ENCODE data around the gene ANXA2R. TPM values are rescaled to one million over a fixed set of nuclear protein-coding genes. Genes with fewer than 3 reads are reported as not detected.

The ANXA2R gene
- total RNA-seq, 1 experiment from 2014 or later, result 0.20 TPM

DNA sequence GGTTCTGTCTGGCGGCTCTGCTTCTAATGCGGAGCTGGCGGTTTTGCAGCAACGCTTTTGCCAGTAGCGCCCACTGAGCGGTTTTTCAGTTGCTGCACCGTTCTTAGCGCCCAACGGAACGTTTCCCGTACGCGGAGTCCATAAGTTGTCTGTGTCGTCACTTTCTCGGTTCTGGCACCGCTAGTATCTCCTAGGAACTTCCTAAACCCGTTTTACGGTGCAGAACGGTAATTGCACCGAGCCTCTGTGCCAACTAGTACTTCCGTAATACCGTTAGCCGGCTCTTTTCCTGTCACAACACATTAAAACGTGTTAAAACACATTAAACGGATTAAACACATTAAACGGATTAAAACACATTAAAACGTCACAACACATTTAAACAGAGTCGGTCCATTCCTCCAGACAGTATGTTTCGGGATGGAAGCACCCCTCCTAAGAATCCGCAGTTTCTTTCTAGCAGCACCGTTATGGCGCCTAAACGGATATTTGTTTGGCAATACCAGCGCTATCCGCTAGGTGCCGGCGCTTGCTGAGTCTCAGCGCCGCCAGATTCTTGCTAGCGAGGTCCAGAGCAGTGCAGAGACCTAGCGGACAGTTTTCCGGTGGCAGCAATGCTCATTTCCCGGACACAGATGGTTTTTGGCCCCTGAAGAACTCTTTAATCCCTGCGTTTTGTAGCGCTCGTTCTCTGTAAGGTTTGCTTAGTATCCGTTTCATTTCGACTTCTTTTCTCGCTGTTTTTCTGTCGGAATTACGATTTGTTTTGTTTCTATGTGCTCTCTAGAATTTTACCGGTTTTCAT, 45.4 kb downstream of the ANXA2R start:
- Mint-ChIP-seq H3K27me3 (ENCODE audit: low read depth) (peaks cover 100% of the 10 kb centered on the region), H3K36me3 (ENCODE audit: insufficient read depth in 1 of 3, low read depth in 3 of 3) (peaks cover 0 to 5% (median 0%) of the 10 kb centered on the region in 3 experiments; a peak in 2 of 7 replicates), H3K4me1 (peaks cover 11 to 23% of the 10 kb centered on the region in 2 experiments), H3K4me3 (peak overlapping the region in 1 of 2 experiments; percentile 28; a peak in 1 of 5 replicates), H3K9me3 (peaks cover 9 to 21% of the 10 kb centered on the region in 2 experiments; a peak in 4 of 5 replicates), H3K27ac (no peak overlapping the region)
- H2BK120ac ChIP-seq (ENCODE audit: low read depth, low read length, poor library complexity, severe bottlenecking), result no peak overlapping the region
- no peak overlapping the region for H3K23ac ChIP-seq (ENCODE audit: insufficient read length, low read depth, low read length)
- no peak overlapping the region for H4K5ac ChIP-seq (ENCODE audit: insufficient read length, low read depth, low read length)
- H3K4ac ChIP-seq (ENCODE audit: low read depth, low read length), result no peak overlapping the region
- H3K79me2 ChIP-seq (ENCODE audit: insufficient read depth, low read length), result no peaks in the 10 kb centered on the region
- no peak overlapping the region for H4K8ac ChIP-seq (replicated peaks; ENCODE audit: insufficient read length, low read depth, low read length)
- H2AK5ac ChIP-seq (ENCODE audit: insufficient read length, low read length), result no peak overlapping the region
- H3K27ac ChIP-seq (ENCODE audit: insufficient read length, low read depth, low read length), result no peak overlapping the region
- WGBS (ENCODE audit: extremely low coverage, insufficient read length, low lambda C conversion rate), result no CpG with 5 or more reads among the region's 52 CpGs
- no peaks in the 10 kb centered on the region for H3K79me1 ChIP-seq (ENCODE audit: insufficient read depth, low read depth, low read length, poor library complexity, severe bottlenecking)
- no peak overlapping the region for H3T11ph ChIP-seq (ENCODE audit: low read length)
- H2AFZ ChIP-seq (ENCODE audit: low read length), result no peak overlapping the region
- H3K18ac ChIP-seq (ENCODE audit: insufficient read length, low read depth, low read length), result no peak overlapping the region
- no peak overlapping the region for H4K91ac ChIP-seq (ENCODE audit: insufficient read length, low read depth, low read length)
- TF ChIP-seq, protein P1, sequence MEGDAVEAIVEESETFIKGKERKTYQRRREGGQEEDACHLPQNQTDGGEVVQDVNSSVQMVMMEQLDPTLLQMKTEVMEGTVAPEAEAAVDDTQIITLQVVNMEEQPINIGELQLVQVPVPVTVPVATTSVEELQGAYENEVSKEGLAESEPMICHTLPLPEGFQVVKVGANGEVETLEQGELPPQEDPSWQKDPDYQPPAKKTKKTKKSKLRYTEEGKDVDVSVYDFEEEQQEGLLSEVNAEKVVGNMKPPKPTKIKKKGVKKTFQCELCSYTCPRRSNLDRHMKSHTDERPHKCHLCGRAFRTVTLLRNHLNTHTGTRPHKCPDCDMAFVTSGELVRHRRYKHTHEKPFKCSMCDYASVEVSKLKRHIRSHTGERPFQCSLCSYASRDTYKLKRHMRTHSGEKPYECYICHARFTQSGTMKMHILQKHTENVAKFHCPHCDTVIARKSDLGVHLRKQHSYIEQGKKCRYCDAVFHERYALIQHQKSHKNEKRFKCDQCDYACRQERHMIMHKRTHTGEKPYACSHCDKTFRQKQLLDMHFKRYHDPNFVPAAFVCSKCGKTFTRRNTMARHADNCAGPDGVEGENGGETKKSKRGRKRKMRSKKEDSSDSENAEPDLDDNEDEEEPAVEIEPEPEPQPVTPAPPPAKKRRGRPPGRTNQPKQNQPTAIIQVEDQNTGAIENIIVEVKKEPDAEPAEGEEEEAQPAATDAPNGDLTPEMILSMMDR (conservative IDR thresholded peaks at IDR 0.05), result peak; percentile 80
- H2BK20ac ChIP-seq (ENCODE audit: low read depth, low read length, poor library complexity, severe bottlenecking), result no peak overlapping the region
- H2BK12ac ChIP-seq (ENCODE audit: insufficient read length, low read depth, low read length), result no peak overlapping the region
- H3K9me3 ChIP-seq (ENCODE audit: control insufficient read depth, low read depth, low read length), result no peaks in the 10 kb centered on the region
- H3K4me1 ChIP-seq (ENCODE audit: insufficient read depth, low read length), result no peaks in the 10 kb centered on the region
- DNase-seq, result peak; percentile 88
- no peak overlapping the region for H2BK5ac ChIP-seq (ENCODE audit: insufficient read length, low read length)
- no peak overlapping the region for H3K9ac ChIP-seq (ENCODE audit: extremely low read depth, insufficient read length, low read length)
- no peak overlapping the region for H2BK15ac ChIP-seq (ENCODE audit: low read depth, low read length)
- peaks cover 12% of the 10 kb centered on the region for H3K23me2 ChIP-seq (ENCODE audit: insufficient read length, low read depth, low read length, poor library complexity, severe bottlenecking)
- no peak overlapping the region for H3K56ac ChIP-seq (ENCODE audit: insufficient read length, low read depth, low read length)
- peaks cover 85% of the 10 kb centered on the region for H3K27me3 ChIP-seq (ENCODE audit: insufficient read depth, low read length)
- no peak overlapping the region for H3K14ac ChIP-seq (ENCODE audit: insufficient read depth, low read length)
- no peaks in the 10 kb centered on the region for H4K20me1 ChIP-seq (ENCODE audit: control insufficient read depth, insufficient read depth, insufficient read length)
- H3K4me2 ChIP-seq (ENCODE audit: insufficient read depth, insufficient read length, low read length), result peak overlapping the region; percentile 59

Measured in H9 (cell line).